Fibroblast of pulmonary artery (primary cell): ENCODE measurements around the gene NOX4.
A peak's percentile ranks its signal among the peaks of the same experiment; 100 is the strongest.

Experiments used
- DNase-seq: peaks from one replicate; pipeline ENCODE4 v3.0.0-alpha.2; 2010; ENCODE audit warnings: low read depth
- H3K4me3 ChIP-seq: replicated peaks from 2 replicates; pipeline ENCODE4 v1.5.1; 2011; ENCODE audit warnings: low read depth, mild to moderate bottlenecking, control low read depth, low read length, moderate library complexity
- CTCF ChIP-seq: IDR thresholded peaks from 2 replicates; pipeline ENCODE4 v1.5.1; 2011; ENCODE audit warnings: mild to moderate bottlenecking, control low read depth, low read length, inconsistent platforms; ENCODE audit errors: missing control alignments

NOX4 gene

GRCh38 chr11:89447845-89448244 lies 43.3 kb downstream of the NOX4 start:
- TF ChIP-seq CTCF, result no peak
- no peak for DNase-seq

GRCh38 chr11:89443361-89444322 lies 47.5 kb downstream of the NOX4 start:
- TF ChIP-seq CTCF, result no peak
- DNase-seq, result no peak
- no peak overlapping the region for H3K4me3 ChIP-seq

More at GRCh38 chr11:89447845-89448244, 43.3 kb downstream of the NOX4 start:
- H3K4me3 ChIP-seq, result no peak overlapping the region

GRCh38 chr11:89442801-89443200 lies 48.4 kb downstream of the NOX4 start:
- H3K4me3 ChIP-seq, result no peak overlapping the region
- no peak for TF ChIP-seq CTCF
- DNase-seq, result no peak

- no peak for TF ChIP-seq CTCF
- no peak for DNase-seq
- H3K4me3 ChIP-seq, result no peak overlapping the region
Observed at GRCh38 chr11:89441606-89442005, 49.6 kb downstream of the NOX4 start.

- no peak overlapping the region for H3K4me3 ChIP-seq
- TF ChIP-seq CTCF, result no peak
- DNase-seq, result no peak
Observed at GRCh38 chr11:89437317-89437716, 53.9 kb downstream of the NOX4 start.

- peak; percentile 76 for DNase-seq
- TF ChIP-seq CTCF, result no peak
- H3K4me3 ChIP-seq, result no peak overlapping the region
Observed at GRCh38 chr11:89436071-89436470, 55.1 kb downstream of the NOX4 start.
